ENCODE measurements around the gene TMEM30B. TPM values are rescaled to one million over a fixed set of nuclear protein-coding genes. Genes with fewer than 3 reads are reported as not detected.
A peak's percentile ranks its signal among the peaks of the same experiment; 100 is the strongest.

TMEM30B gene
- total and polyA plus RNA-seq, 10 of the 15 experiments (the other 5 are each of a cell fraction or from before 2014, with no cell fraction given): 0.10 TPM; not detected in 9

GRCh38 chr14:61269321-61270083 lies 11.6 kb downstream of the TMEM30B start:
- SMC1A ChIA-PET (ENCODE audit: uncharacterized antibody, unreplicated experiment): interaction anchor here (0.5 to 1.9 kb wide), 10 partner anchors 9 to 948 kb away, joined by 3 to 13 read pairs (median 3); no protein-coding TSS in a partner anchor
- RAD21 ChIA-PET (ENCODE audit: unreplicated experiment): interaction anchor here (0.6 to 2.9 kb wide), 5 partner anchors 16 to 857 kb away, joined by 3 to 16 read pairs (median 6); no protein-coding TSS in a partner anchor
- ATAC-seq (peak; percentile 97), FAIRE-seq (peak; percentile 98), DNase-seq (ENCODE audit: low read depth, low spot score) (peak; percentile 45)
- CTCF ChIA-PET: interaction anchor here (0.5 to 5.3 kb wide), 17 partner anchors 9 to 1334 kb away, joined by 3 to 83 read pairs (median 3); partner anchors contain the start of gene TMEM30B
- WGBS (ENCODE audit: insufficient coverage, insufficient replicate concordance, low lambda C conversion rate, missing lambda C conversion rate): 4% methylated on average over 21 of the region's 21 CpGs
- Histone ChIP-seq H3K4me2 (ENCODE audit: control insufficient read depth, insufficient read depth) (peak overlapping the region; percentile 87), H3K9ac (ENCODE audit: control insufficient read depth, insufficient read depth, low read length) (no peak overlapping the region), H3K4me1 (ENCODE audit: control insufficient read depth, insufficient read depth, low read length) (no peaks in the 10 kb centered on the region), H3K27ac (ENCODE audit: control insufficient read depth, insufficient read depth) (no peak overlapping the region), H4K20me1 (ENCODE audit: control insufficient read depth, insufficient read depth) (no peaks in the 10 kb centered on the region), H3K9me3 (replicated peaks; ENCODE audit: control insufficient read depth, insufficient read depth, low read length) (no peaks in the 10 kb centered on the region), H3K36me3 (ENCODE audit: control insufficient read depth in 2 of 2, insufficient read depth in 2 of 2, low read length in 1 of 2) (no peaks in the 10 kb centered on the region), H3K27me3 (replicated peaks in 1 of 2; ENCODE audit: control insufficient read depth in 2 of 2, insufficient read depth in 2 of 2, low read length in 1 of 2) (peaks cover 0 to 5% of the 10 kb centered on the region in 2 experiments; a peak in 1 of 4 replicates), H3K4me3 (peak overlapping the region; percentile 49; the same call in 1 of the 2 replicates), H3K79me2 (ENCODE audit: control insufficient read depth, insufficient read depth, low read length) (no peaks in the 10 kb centered on the region), H2AFZ (ENCODE audit: control insufficient read depth, low read depth, low read length) (peak overlapping the region; percentile 63)
- in situ Hi-C loops (cut with MboI) (no loop called here), intact Hi-C loops (cut with micrococcal nuclease; ENCODE audit: unreplicated experiment) (loop anchor here (1.0 to 5.0 kb wide), 2 partner anchors 17 to 568 kb away; no protein-coding TSS in a partner anchor)
- BruUV-seq (replicated peaks): no TSS peak
- POLR2A ChIA-PET: no interaction called here
- TF ChIP-seq NBN (IDR thresholded peaks at IDR 0.05) (0 out of 2 replicates have a peak, but pooled peaks have one; percentile 40), MTA2 (IDR thresholded peaks at IDR 0.05; ENCODE audit: low read depth) (no peak), HDGF (IDR thresholded peaks at IDR 0.05) (no peak), EZH2 (IDR thresholded peaks at IDR 0.05; ENCODE audit: borderline replicate concordance, control insufficient read depth, low read depth, low read length) (no peak), YY1 (IDR thresholded peaks at IDR 0.05; ENCODE audit: low read depth, low read length) (no peak), ZNF207 (IDR thresholded peaks at IDR 0.05; ENCODE audit: borderline replicate concordance) (0 out of 2 replicates have a peak, but pooled peaks have one; percentile 52), BMI1 (IDR thresholded peaks at IDR 0.05; ENCODE audit: borderline replicate concordance) (no peak), CUX1 (IDR thresholded peaks at IDR 0.05; ENCODE audit: insufficient replicate concordance, low read depth, low read length) (no peak), RB1 (IDR thresholded peaks at IDR 0.05; ENCODE audit: borderline replicate concordance) (peak; percentile 44; the same call in 1 of the 2 replicates), ZNF384 (IDR thresholded peaks at IDR 0.05; ENCODE audit: borderline replicate concordance, low read depth, low read length) (peak; percentile 40; the same call in 1 of the 2 replicates), TBL1XR1 (IDR thresholded peaks at IDR 0.05; ENCODE audit: low read depth, low read length) (no peak), RAD21 (IDR thresholded peaks at IDR 0.05; ENCODE audit: insufficient read depth, low read depth, low read length) (peak; percentile 84), PAX5 (IDR thresholded peaks at IDR 0.05; ENCODE audit: borderline replicate concordance, low read depth, low read length) (peak; percentile 45; the same call in 1 of the 2 replicates), SMC3 (IDR thresholded peaks at IDR 0.05; ENCODE audit: borderline replicate concordance, low read length) (peak; percentile 79), ZSCAN29 (IDR thresholded peaks at IDR 0.05) (0 out of 2 replicates have a peak, but pooled peaks have one; percentile 31)
- TF ChIP-seq, protein P1, sequence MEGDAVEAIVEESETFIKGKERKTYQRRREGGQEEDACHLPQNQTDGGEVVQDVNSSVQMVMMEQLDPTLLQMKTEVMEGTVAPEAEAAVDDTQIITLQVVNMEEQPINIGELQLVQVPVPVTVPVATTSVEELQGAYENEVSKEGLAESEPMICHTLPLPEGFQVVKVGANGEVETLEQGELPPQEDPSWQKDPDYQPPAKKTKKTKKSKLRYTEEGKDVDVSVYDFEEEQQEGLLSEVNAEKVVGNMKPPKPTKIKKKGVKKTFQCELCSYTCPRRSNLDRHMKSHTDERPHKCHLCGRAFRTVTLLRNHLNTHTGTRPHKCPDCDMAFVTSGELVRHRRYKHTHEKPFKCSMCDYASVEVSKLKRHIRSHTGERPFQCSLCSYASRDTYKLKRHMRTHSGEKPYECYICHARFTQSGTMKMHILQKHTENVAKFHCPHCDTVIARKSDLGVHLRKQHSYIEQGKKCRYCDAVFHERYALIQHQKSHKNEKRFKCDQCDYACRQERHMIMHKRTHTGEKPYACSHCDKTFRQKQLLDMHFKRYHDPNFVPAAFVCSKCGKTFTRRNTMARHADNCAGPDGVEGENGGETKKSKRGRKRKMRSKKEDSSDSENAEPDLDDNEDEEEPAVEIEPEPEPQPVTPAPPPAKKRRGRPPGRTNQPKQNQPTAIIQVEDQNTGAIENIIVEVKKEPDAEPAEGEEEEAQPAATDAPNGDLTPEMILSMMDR (IDR thresholded peaks at IDR 0.05 in 2 of 3, conservative IDR thresholded peaks at IDR 0.05 in 1 of 3; ENCODE audit: control insufficient read depth in 2 of 3, extremely low read depth in 1 of 3, insufficient read depth in 1 of 3, low read depth in 3 of 3, low read length in 3 of 3): peak; percentile 66 to 75 (median 74)
